Measurements from ENCODE around the gene ELMO1.

ELMO1 gene

DNA sequence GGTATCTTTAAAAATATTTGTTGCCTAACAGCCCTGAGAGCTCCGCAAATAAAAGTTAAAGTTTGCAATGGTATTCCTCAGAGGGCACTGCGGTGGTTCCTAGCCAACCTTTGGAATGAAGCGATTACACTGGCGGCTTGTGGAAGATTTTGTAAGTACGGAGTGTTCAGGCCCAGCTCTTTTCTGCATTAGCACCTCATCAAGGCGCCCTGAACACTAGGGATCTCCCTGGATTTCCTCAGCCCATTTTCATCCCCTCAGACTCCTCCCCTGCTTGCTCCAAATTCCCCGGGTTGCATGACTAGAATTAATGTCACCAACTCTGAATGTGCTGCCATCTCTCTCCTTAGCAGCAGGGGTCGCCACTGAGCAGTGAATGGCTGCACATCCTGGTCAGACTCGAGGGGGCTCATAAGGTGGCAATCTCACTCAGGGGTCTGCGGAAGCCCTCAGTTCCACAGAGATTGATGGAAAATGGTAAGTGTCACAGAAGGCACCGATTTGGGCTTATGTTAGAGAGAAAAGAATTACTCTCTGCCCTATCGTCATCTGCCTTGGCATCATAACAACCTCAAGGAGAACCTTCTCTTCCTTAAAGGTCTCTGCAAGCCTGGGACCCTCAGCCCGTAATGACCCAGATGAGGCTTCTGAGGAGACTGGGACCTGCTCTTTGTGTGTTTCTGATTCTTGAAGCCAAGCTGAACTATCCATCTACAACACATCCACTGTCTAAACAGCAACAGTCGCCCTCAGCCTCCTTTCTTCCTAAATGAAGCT, 461.5 kb downstream of the ELMO1 start:
- peaks cover 6 to 20% (median 14%) of the 10 kb centered on the region in 4 experiments for H3K4me1 ChIP-seq (ENCODE audit: control extremely low read depth in 1 of 4, control insufficient read depth in 4 of 4, insufficient read depth in 4 of 4, low read length in 3 of 4)
- POLR2A ChIA-PET, result no interaction called here
- 80% methylated on average over 11 of the region's 14 CpGs for WGBS (ENCODE audit: insufficient coverage)

DNA sequence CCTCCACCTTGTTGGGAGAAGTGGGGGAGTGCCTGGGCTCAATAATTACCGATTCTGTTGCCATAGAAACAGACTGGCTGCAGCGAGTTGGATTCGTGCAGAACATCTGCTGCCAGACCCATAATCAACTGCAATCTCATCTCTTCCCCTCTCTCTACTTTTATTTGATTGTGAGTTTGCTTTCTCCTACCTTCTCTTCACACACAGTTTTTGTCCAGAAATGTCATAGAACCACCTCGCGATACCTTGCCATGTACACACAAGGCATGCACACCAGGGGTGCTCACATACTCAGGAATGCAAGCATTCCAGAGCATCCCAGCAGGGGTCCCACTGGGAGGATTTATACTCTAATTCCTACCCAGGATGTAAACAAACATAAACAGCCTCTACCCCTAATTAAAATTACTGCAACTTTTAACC, 462.1 kb downstream of the ELMO1 start:
- POLR2A ChIA-PET, result no interaction called here
- 83% methylated on average over 3 of the region's 5 CpGs for WGBS (ENCODE audit: insufficient coverage)
- Histone ChIP-seq H3K27me3 (replicated peaks in 2 of 5; ENCODE audit: control insufficient read depth in 4 of 5, insufficient read depth in 5 of 5, low read length in 4 of 5) (no peaks in the 10 kb centered on the region), H3K4me3 (ENCODE audit: control insufficient read depth in 1 of 7, extremely low read depth in 1 of 7, insufficient read depth in 4 of 7, low read depth in 2 of 7, low read length in 6 of 7) (no peak overlapping the region), H3K9me3 (ENCODE audit: control extremely low read depth in 1 of 5, control insufficient read depth in 4 of 5, insufficient read depth in 2 of 5, low read depth in 1 of 5, low read length in 4 of 5) (no peaks in the 10 kb centered on the region), H3K27ac (ENCODE audit: insufficient read depth in 1 of 2, low read depth in 1 of 2, low read length in 2 of 2, poor library complexity in 1 of 2, severe bottlenecking in 2 of 2) (no peak overlapping the region), H3K36me3 (ENCODE audit: control insufficient read depth in 4 of 4, insufficient read depth in 4 of 4, low read length in 3 of 4) (peaks cover 1 to 11% (median 4%) of the 10 kb centered on the region in 4 experiments), H3K4me1 (ENCODE audit: control extremely low read depth in 1 of 4, control insufficient read depth in 4 of 4, insufficient read depth in 4 of 4, low read length in 3 of 4) (peaks cover 6 to 20% (median 14%) of the 10 kb centered on the region in 4 experiments)
- DNase-seq, result no peak
- CTCF ChIA-PET, result interaction anchor here (0.8 to 2.7 kb wide), 13 partner anchors 10 to 106 kb away, joined by 3 to 10 read pairs (median 3); no protein-coding TSS in a partner anchor

More for the DNA sequence above, 461.5 kb downstream of the ELMO1 start:
- Histone ChIP-seq H3K27me3 (replicated peaks in 2 of 5; ENCODE audit: control insufficient read depth in 4 of 5, insufficient read depth in 5 of 5, low read length in 4 of 5) (no peaks in the 10 kb centered on the region), H3K9me3 (ENCODE audit: control extremely low read depth in 1 of 5, control insufficient read depth in 4 of 5, insufficient read depth in 2 of 5, low read depth in 1 of 5, low read length in 4 of 5) (no peaks in the 10 kb centered on the region), H3K27ac (ENCODE audit: insufficient read depth in 1 of 2, low read depth in 1 of 2, low read length in 2 of 2, poor library complexity in 1 of 2, severe bottlenecking in 2 of 2) (no peak overlapping the region), H3K4me3 (ENCODE audit: control insufficient read depth in 1 of 7, extremely low read depth in 1 of 7, insufficient read depth in 4 of 7, low read depth in 2 of 7, low read length in 6 of 7) (no peak overlapping the region), H3K36me3 (ENCODE audit: control insufficient read depth in 4 of 4, insufficient read depth in 4 of 4, low read length in 3 of 4) (peaks cover 0 to 12% (median 5%) of the 10 kb centered on the region in 4 experiments)
- peak; percentile 50 to 71 (median 62) for DNase-seq
- CTCF ChIA-PET, result interaction anchor here (0.6 to 2.7 kb wide), 14 partner anchors 10 to 97 kb away, joined by 3 to 10 read pairs (median 3); no protein-coding TSS in a partner anchor

DNA sequence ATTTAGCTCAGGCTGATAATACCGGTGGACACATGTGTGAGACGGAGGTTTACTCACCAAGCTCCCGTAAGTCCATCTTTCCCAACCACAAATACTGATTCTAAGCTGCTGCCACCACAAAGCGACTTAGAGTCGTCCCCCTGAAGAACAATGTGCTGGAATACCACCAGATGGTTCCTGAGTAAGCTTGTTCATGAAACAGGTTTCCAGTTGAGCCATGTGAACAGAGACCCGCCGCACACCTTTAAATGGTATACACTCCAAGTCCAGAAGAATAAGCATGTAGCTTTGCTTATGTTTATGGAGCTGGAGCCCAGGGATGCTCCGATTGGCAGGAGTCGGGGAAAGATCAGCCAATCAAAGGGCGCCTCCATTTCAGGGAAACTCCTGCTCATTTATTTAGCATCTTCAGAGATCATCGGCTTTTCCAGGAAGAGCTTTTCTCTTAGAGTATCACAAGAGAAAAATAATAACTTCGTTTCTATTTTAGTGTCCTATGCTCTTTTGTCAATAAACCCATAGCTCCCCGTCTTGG, 462.7 kb downstream of the ELMO1 start:
- 95% methylated on average over 12 of the region's 13 CpGs for WGBS (ENCODE audit: insufficient coverage)
- Histone ChIP-seq H3K9me3 (ENCODE audit: control extremely low read depth in 1 of 5, control insufficient read depth in 4 of 5, insufficient read depth in 2 of 5, low read depth in 1 of 5, low read length in 4 of 5) (no peaks in the 10 kb centered on the region), H3K4me1 (ENCODE audit: control extremely low read depth in 1 of 4, control insufficient read depth in 4 of 4, insufficient read depth in 4 of 4, low read length in 3 of 4) (peaks cover 6 to 20% (median 14%) of the 10 kb centered on the region in 4 experiments), H3K27me3 (replicated peaks in 2 of 5; ENCODE audit: control insufficient read depth in 4 of 5, insufficient read depth in 5 of 5, low read length in 4 of 5) (no peaks in the 10 kb centered on the region), H3K4me3 (ENCODE audit: control insufficient read depth in 1 of 7, extremely low read depth in 1 of 7, insufficient read depth in 4 of 7, low read depth in 2 of 7, low read length in 6 of 7) (no peak overlapping the region), H3K27ac (ENCODE audit: insufficient read depth in 1 of 2, low read depth in 1 of 2, low read length in 2 of 2, poor library complexity in 1 of 2, severe bottlenecking in 2 of 2) (no peak overlapping the region), H3K36me3 (ENCODE audit: control insufficient read depth in 4 of 4, insufficient read depth in 4 of 4, low read length in 3 of 4) (peaks cover 0 to 11% (median 4%) of the 10 kb centered on the region in 4 experiments)
- DNase-seq, result no peak
- ChIA-PET POLR2A (no interaction called here), CTCF (interaction anchor here (0.8 to 2.7 kb wide), 12 partner anchors 9 to 106 kb away, joined by 3 to 10 read pairs (median 3); no protein-coding TSS in a partner anchor)

DNA sequence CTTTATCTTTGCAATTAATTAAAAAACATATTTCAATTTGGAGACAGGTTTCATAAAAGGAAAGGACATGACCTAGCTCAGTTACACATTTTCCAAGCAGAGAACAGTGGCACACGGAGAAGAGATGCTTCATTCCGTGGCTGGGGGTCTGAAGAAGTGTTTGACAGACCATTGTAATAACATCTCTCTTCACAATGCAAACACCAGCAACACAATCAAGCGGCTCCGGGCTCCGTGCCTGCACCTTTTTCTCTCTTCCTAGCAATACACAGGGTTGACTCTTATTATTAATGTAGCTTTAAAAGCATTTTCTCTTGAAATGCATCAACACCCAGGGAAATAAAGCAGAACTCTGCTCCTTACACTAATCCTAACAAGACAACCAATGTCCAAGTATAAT, 463.3 kb downstream of the ELMO1 start:
- CTCF ChIA-PET, result interaction anchor here (1.3 to 2.7 kb wide), 4 partner anchors 8 to 18 kb away, joined by 4 to 10 read pairs (median 7); no protein-coding TSS in a partner anchor

DNA sequence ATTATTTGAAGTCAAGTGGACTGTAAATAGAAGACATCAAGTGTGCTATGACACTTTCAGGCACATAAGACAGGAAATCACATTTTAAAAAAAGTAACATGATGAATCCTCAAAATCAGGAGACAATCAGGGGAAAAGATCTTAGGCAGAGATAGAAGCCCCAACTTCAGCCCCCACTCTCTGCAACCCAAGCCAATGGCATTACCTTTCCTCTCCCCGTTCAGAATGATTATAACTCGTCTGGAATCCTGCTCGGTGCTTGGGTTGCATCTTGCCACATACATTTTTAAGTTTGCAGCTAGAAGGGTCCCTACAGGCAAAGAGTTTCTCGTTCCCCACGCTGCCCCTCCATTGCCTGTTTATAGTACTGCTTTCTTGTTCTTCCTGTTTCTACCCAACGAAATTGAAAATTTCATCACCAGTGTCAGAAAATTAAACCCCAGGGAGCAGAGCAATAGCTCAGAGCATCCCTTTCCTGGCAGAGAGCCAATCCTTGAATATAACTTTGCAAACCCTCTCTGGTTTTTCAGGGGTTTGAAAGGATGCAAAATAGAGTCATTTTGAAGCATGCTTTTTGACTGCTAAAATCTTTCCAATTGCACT, 463.9 kb downstream of the ELMO1 start:
- peaks cover 6 to 23% (median 14%) of the 10 kb centered on the region in 4 experiments for H3K4me1 ChIP-seq (ENCODE audit: control extremely low read depth in 1 of 4, control insufficient read depth in 4 of 4, insufficient read depth in 4 of 4, low read length in 3 of 4)
- no peaks in the 10 kb centered on the region for H3K27me3 ChIP-seq (replicated peaks in 2 of 5; ENCODE audit: control insufficient read depth in 4 of 5, insufficient read depth in 5 of 5, low read length in 4 of 5)
- no peaks in the 10 kb centered on the region for H3K9me3 ChIP-seq (ENCODE audit: control extremely low read depth in 1 of 5, control insufficient read depth in 4 of 5, insufficient read depth in 2 of 5, low read depth in 1 of 5, low read length in 4 of 5)
- ChIA-PET CTCF (interaction anchor here (0.7 to 2.1 kb wide), 2 partner anchors 11 to 14 kb away, joined by 3 to 5 read pairs; no protein-coding TSS in a partner anchor), POLR2A (no interaction called here)
- H3K36me3 ChIP-seq (ENCODE audit: control insufficient read depth in 4 of 4, insufficient read depth in 4 of 4, low read length in 3 of 4), result peaks cover 0 to 14% (median 5%) of the 10 kb centered on the region in 4 experiments
- peak in 2 of 3 donors; percentile 46 to 52 for DNase-seq
- WGBS (ENCODE audit: insufficient coverage), result 38% methylated on average over 5 of the region's 6 CpGs
- no peak overlapping the region for H3K27ac ChIP-seq (ENCODE audit: insufficient read depth in 1 of 2, low read depth in 1 of 2, low read length in 2 of 2, poor library complexity in 1 of 2, severe bottlenecking in 2 of 2)
- H3K4me3 ChIP-seq (ENCODE audit: control insufficient read depth in 1 of 7, extremely low read depth in 1 of 7, insufficient read depth in 4 of 7, low read depth in 2 of 7, low read length in 6 of 7), result peak overlapping the region in 1 of 7 experiments; percentile 8

More for the DNA sequence above, 463.3 kb downstream of the ELMO1 start:
- DNase-seq, result no peak
- Histone ChIP-seq H3K27me3 (replicated peaks in 2 of 5; ENCODE audit: control insufficient read depth in 4 of 5, insufficient read depth in 5 of 5, low read length in 4 of 5) (no peaks in the 10 kb centered on the region), H3K4me1 (ENCODE audit: control extremely low read depth in 1 of 4, control insufficient read depth in 4 of 4, insufficient read depth in 4 of 4, low read length in 3 of 4) (peaks cover 6 to 20% (median 14%) of the 10 kb centered on the region in 4 experiments), H3K27ac (ENCODE audit: insufficient read depth in 1 of 2, low read depth in 1 of 2, low read length in 2 of 2, poor library complexity in 1 of 2, severe bottlenecking in 2 of 2) (no peak overlapping the region), H3K36me3 (ENCODE audit: control insufficient read depth in 4 of 4, insufficient read depth in 4 of 4, low read length in 3 of 4) (peaks cover 0 to 11% (median 5%) of the 10 kb centered on the region in 4 experiments), H3K4me3 (ENCODE audit: control insufficient read depth in 1 of 7, extremely low read depth in 1 of 7, insufficient read depth in 4 of 7, low read depth in 2 of 7, low read length in 6 of 7) (peak overlapping the region in 1 of 7 experiments; percentile 8), H3K9me3 (ENCODE audit: control extremely low read depth in 1 of 5, control insufficient read depth in 4 of 5, insufficient read depth in 2 of 5, low read depth in 1 of 5, low read length in 4 of 5) (no peaks in the 10 kb centered on the region)
- 92% methylated on average over 2 of the region's 5 CpGs for WGBS (ENCODE audit: insufficient coverage)
- POLR2A ChIA-PET, result no interaction called here

DNA sequence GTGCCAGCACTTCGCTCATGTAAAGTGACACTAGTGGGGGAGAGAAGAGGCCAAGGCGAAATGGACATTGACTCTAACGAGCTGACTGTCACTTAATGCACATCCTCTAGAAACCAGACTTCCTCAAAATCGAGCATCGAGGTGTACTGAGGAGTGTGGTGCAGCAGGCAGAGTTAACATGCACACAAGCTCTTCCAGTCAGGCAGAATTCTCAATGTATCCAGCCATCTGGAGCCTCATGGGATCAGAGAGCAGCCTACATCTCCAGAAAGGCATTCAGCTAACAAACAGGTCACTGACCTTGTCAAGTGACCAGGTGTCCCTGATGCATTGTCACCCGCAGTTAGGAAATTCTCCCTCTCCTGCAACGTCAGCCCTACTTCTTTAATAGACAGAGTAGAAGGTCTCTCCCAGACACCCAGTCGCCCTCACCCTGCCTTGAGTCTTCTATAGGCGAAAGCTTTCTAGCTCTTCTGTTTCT, 464.6 kb downstream of the ELMO1 start:
- Histone ChIP-seq H3K4me1 (ENCODE audit: control extremely low read depth in 1 of 4, control insufficient read depth in 4 of 4, insufficient read depth in 4 of 4, low read length in 3 of 4) (peaks cover 6 to 23% (median 14%) of the 10 kb centered on the region in 4 experiments), H3K36me3 (ENCODE audit: control insufficient read depth in 4 of 4, insufficient read depth in 4 of 4, low read length in 3 of 4) (peaks cover 0 to 19% (median 5%) of the 10 kb centered on the region in 4 experiments), H3K27me3 (replicated peaks in 2 of 5; ENCODE audit: control insufficient read depth in 4 of 5, insufficient read depth in 5 of 5, low read length in 4 of 5) (no peaks in the 10 kb centered on the region), H3K27ac (ENCODE audit: insufficient read depth in 1 of 2, low read depth in 1 of 2, low read length in 2 of 2, poor library complexity in 1 of 2, severe bottlenecking in 2 of 2) (no peak overlapping the region), H3K9me3 (ENCODE audit: control extremely low read depth in 1 of 5, control insufficient read depth in 4 of 5, insufficient read depth in 2 of 5, low read depth in 1 of 5, low read length in 4 of 5) (no peaks in the 10 kb centered on the region), H3K4me3 (ENCODE audit: control insufficient read depth in 1 of 7, extremely low read depth in 1 of 7, insufficient read depth in 4 of 7, low read depth in 2 of 7, low read length in 6 of 7) (no peak overlapping the region)
- 58% methylated on average over 8 of the region's 9 CpGs for WGBS (ENCODE audit: insufficient coverage)
- DNase-seq, result peak in 2 of 3 donors; percentile 32 to 58
- ChIA-PET CTCF (interaction anchor here (0.6 to 0.7 kb wide), 3 partner anchors 12 to 506 kb away, joined by 3 to 4 read pairs (median 3); no protein-coding TSS in a partner anchor), POLR2A (no interaction called here)
